Vagina (tissue), 2 donors: ENCODE data around the gene IFI6.

ENCODE experiments used
- POLR2A ChIP-seq, 2 donors: fragments of 450-650 bp; IDR thresholded peaks; one replicate each; pipeline ENCODE4 v1.6.1; 2017; ENCODE audit warnings: antibody characterized with exemption in 2 of 2, mild to moderate bottlenecking in 2 of 2, moderate library complexity in 2 of 2
- POLR2AphosphoS5 ChIP-seq, 2 donors: sonication (generic); formaldehyde crosslinking; IDR thresholded peaks; one replicate each; pipeline ENCODE4 v1.9.0; 2017; ENCODE audit warnings: antibody characterized with exemption in 2 of 2, mild to moderate bottlenecking in 2 of 2, low read depth in 1 of 2; ENCODE audit not compliant: insufficient read depth in 1 of 2
- TF ChIP-seq, protein P1 (sequence below), 3 experiments: fragments of 450-650 bp in 2 of 3; fragments of 200-600 bp in 1 of 3; sonication (generic) in 1 of 3; IDR thresholded peaks; one replicate each; pipeline ENCODE4 v1.5.1; 2017 to 2019; ENCODE audit warnings: antibody characterized with exemption in 3 of 3, mild to moderate bottlenecking in 2 of 3, moderate library complexity in 2 of 3

- TF ChIP-seq, protein P1, sequence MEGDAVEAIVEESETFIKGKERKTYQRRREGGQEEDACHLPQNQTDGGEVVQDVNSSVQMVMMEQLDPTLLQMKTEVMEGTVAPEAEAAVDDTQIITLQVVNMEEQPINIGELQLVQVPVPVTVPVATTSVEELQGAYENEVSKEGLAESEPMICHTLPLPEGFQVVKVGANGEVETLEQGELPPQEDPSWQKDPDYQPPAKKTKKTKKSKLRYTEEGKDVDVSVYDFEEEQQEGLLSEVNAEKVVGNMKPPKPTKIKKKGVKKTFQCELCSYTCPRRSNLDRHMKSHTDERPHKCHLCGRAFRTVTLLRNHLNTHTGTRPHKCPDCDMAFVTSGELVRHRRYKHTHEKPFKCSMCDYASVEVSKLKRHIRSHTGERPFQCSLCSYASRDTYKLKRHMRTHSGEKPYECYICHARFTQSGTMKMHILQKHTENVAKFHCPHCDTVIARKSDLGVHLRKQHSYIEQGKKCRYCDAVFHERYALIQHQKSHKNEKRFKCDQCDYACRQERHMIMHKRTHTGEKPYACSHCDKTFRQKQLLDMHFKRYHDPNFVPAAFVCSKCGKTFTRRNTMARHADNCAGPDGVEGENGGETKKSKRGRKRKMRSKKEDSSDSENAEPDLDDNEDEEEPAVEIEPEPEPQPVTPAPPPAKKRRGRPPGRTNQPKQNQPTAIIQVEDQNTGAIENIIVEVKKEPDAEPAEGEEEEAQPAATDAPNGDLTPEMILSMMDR (IDR thresholded peaks at IDR 0.05): no peak
- TF ChIP-seq POLR2A (IDR thresholded peaks at IDR 0.05) (no peak), POLR2AphosphoS5 (IDR thresholded peaks at IDR 0.05; ENCODE audit: insufficient read depth in 1 of 2, low read depth in 1 of 2) (no peak)
These were observed 47.4 kb downstream of the IFI6 start for GRCh38 chr1:27624467-27625178.
